Vagina (tissue), 2 donors: ENCODE results near the gene KRTAP10-3. TPM values are rescaled to one million over a fixed set of nuclear protein-coding genes. Genes with fewer than 3 reads are reported as not detected.

Experiments
- DNase-seq, 2 donors: peaks; one replicate each; pipeline ENCODE4 v3.0.0-alpha.2; 2017; ENCODE audit errors: extremely low spot score in 2 of 2
- H3K27ac ChIP-seq: fragments of 200-600 bp; sonication (generic); one replicate; pipeline ENCODE4 v1.5.1; 2019
- H3K27me3 ChIP-seq: fragments of 200-600 bp; sonication (generic); one replicate; pipeline ENCODE4 v1.5.1; 2019
- H3K36me3 ChIP-seq, 2 donors: fragments of 200-600 bp; sonication (generic); one replicate each; pipeline ENCODE4 v1.5.1; 2017 to 2019
- H3K4me1 ChIP-seq: fragments of 200-600 bp; sonication (generic); one replicate; pipeline ENCODE4 v1.5.1; 2019
- H3K4me3 ChIP-seq, 2 donors: fragments of 200-600 bp; sonication (generic); 1 replicate in 1 of 2; 2 replicates in 1 of 2; pipeline ENCODE4 v1.5.1; 2016 to 2019
- H3K9me3 ChIP-seq: fragments of 200-600 bp; sonication (generic); one replicate; pipeline ENCODE4 v1.5.1; 2019
- POLR2A ChIP-seq, 2 donors: fragments of 450-650 bp; IDR thresholded peaks; one replicate each; pipeline ENCODE4 v1.6.1; 2017; ENCODE audit warnings: antibody characterized with exemption in 2 of 2, mild to moderate bottlenecking in 2 of 2, moderate library complexity in 2 of 2
- POLR2AphosphoS5 ChIP-seq, 2 donors: sonication (generic); formaldehyde crosslinking; IDR thresholded peaks; one replicate each; pipeline ENCODE4 v1.9.0; 2017; ENCODE audit warnings: antibody characterized with exemption in 2 of 2, mild to moderate bottlenecking in 2 of 2, low read depth in 1 of 2; ENCODE audit not compliant: insufficient read depth in 1 of 2
- intact Hi-C: fragments of 100-400 bp; cut with DNase I; formaldehyde crosslinking; loops from one replicate; pipeline ENCODE4 v1.15.1; 2023
- total RNA-seq: library from RNA; depleted of rRNA; stranded (reverse); fragments of >200 nt; gene quantifications from one replicate; pipeline ENCODE4 v1.2.3, GENCODE V29; 2016
- TF ChIP-seq, protein P1 (sequence below), 3 experiments: fragments of 450-650 bp in 2 of 3; fragments of 200-600 bp in 1 of 3; sonication (generic) in 1 of 3; IDR thresholded peaks; one replicate each; pipeline ENCODE4 v1.5.1; 2017 to 2019; ENCODE audit warnings: antibody characterized with exemption in 3 of 3, mild to moderate bottlenecking in 2 of 3, moderate library complexity in 2 of 3

The KRTAP10-3 gene
- total RNA-seq, 1 donor from 2014 or later: not detected

DNA sequence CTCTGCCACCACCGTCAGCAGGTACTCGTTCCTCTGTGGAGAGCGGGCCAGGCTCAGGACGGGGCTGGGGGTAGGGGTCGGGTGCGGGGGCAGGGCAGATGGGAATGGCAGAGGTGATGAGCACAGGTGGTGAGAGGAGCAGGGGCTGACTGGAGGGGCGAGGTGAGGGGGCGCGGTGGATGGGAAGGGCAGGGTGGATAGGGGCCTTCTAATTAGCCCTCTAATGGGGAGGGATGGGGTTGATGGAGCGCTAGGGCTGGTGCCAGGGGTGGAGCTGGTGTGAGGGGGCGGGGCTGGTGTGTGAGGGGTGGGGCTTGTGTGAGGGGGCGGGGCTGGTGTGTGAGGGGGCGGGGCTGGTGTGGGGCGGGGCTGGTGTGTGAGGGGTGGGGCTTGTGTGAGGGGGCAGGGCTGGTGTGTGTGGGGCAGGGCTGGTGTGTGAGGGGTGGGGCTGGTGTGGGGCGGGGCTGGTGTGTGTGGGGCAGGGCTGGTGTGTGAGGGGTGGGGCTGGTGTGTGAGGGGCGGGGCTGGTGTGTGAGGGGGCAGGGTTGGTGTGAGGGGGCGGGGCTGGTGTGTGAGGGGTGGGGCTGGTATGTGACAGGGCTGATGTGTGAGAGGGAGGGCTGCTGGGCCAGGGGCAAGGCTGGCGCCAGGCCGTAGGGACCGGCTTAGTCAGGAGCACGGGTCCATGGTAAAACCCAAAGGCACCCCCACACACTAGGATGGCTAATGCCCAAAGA lies 24.5 kb downstream of the KRTAP10-3 start:
- H3K4me1 ChIP-seq: no peaks in the 10 kb centered on the region
- H3K27ac ChIP-seq: no peak overlapping the region
- H3K4me3 ChIP-seq: no peak overlapping the region
- intact Hi-C loops: no loop called here
- H3K27me3 ChIP-seq: no peaks in the 10 kb centered on the region
- DNase-seq: no peak
- TF ChIP-seq, protein P1, sequence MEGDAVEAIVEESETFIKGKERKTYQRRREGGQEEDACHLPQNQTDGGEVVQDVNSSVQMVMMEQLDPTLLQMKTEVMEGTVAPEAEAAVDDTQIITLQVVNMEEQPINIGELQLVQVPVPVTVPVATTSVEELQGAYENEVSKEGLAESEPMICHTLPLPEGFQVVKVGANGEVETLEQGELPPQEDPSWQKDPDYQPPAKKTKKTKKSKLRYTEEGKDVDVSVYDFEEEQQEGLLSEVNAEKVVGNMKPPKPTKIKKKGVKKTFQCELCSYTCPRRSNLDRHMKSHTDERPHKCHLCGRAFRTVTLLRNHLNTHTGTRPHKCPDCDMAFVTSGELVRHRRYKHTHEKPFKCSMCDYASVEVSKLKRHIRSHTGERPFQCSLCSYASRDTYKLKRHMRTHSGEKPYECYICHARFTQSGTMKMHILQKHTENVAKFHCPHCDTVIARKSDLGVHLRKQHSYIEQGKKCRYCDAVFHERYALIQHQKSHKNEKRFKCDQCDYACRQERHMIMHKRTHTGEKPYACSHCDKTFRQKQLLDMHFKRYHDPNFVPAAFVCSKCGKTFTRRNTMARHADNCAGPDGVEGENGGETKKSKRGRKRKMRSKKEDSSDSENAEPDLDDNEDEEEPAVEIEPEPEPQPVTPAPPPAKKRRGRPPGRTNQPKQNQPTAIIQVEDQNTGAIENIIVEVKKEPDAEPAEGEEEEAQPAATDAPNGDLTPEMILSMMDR (IDR thresholded peaks at IDR 0.05): no peak
- TF ChIP-seq POLR2A (IDR thresholded peaks at IDR 0.05): no peak
- no peak for TF ChIP-seq POLR2AphosphoS5 (IDR thresholded peaks at IDR 0.05; ENCODE audit: insufficient read depth in 1 of 2, low read depth in 1 of 2)
- H3K36me3 ChIP-seq: no peaks in the 10 kb centered on the region
- H3K9me3 ChIP-seq: no peaks in the 10 kb centered on the region

DNA sequence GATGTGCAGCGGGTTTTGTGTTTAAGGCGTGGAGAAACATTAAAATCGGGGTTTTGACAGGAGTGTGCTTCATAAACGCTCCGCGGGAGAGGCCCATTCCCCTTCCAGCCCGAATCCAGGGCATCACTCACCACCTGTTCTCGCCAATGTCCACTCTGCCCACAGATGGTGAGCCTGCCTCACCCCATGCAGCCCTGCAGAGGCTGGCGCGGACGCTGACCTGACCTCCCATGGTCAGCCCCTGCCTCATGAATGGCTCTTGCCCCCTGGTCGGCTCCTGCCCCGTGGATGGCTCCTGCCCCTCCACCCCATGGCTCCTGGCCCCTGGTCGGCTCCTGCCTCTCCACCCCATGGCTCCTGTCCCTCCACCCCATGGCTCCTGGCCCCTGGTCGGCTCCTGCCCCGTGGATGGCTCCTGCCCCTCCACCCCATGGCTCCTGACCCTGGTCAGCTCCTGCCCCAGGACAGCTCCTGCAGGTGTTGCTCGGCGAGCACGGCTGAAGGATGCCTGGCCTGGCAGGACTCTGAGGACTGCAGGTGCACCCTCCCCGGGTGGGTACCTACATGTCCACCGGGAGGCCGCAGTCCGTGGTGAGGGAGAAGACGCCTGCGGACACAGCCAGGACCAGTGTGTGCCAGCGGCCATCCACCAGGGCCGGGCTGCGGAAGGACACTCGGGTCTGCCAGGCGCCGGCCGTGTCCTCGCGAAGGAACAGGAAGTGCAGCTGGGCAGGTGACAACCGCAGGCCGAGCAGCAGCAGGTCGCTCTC lies 25.3 kb downstream of the KRTAP10-3 start:
- no peak for DNase-seq
- H3K4me1 ChIP-seq: no peaks in the 10 kb centered on the region
- H3K36me3 ChIP-seq: no peaks in the 10 kb centered on the region
- H3K4me3 ChIP-seq: no peak overlapping the region
- H3K27ac ChIP-seq: no peak overlapping the region
- TF ChIP-seq, protein P1 (IDR thresholded peaks at IDR 0.05): no peak
- TF ChIP-seq POLR2A (IDR thresholded peaks at IDR 0.05) (no peak), POLR2AphosphoS5 (IDR thresholded peaks at IDR 0.05; ENCODE audit: insufficient read depth in 1 of 2, low read depth in 1 of 2) (no peak)
- intact Hi-C loops: no loop called here
- H3K27me3 ChIP-seq: no peaks in the 10 kb centered on the region
- no peaks in the 10 kb centered on the region for H3K9me3 ChIP-seq

DNA sequence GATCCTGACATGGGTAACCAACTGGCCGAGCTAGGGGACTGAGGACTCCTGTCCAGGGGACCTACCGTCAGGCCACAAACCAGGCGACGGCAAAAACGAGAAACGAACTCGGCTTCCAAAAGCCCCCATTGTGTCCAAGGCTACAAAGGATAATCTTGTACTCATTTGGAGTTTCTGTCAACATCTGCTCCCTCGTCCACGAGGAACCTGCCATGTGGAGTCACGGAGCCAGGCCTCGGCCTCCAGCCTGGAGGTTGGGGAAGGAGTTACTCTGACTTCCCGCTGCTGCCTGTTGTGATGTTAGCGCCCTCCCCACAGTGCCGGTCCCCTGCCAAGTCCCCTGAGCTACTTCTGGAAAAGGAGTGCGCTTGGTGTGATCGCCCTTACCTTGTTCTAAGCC lies 25.9 kb downstream of the KRTAP10-3 start:
- no peak for DNase-seq
- intact Hi-C loops: no loop called here

DNA sequence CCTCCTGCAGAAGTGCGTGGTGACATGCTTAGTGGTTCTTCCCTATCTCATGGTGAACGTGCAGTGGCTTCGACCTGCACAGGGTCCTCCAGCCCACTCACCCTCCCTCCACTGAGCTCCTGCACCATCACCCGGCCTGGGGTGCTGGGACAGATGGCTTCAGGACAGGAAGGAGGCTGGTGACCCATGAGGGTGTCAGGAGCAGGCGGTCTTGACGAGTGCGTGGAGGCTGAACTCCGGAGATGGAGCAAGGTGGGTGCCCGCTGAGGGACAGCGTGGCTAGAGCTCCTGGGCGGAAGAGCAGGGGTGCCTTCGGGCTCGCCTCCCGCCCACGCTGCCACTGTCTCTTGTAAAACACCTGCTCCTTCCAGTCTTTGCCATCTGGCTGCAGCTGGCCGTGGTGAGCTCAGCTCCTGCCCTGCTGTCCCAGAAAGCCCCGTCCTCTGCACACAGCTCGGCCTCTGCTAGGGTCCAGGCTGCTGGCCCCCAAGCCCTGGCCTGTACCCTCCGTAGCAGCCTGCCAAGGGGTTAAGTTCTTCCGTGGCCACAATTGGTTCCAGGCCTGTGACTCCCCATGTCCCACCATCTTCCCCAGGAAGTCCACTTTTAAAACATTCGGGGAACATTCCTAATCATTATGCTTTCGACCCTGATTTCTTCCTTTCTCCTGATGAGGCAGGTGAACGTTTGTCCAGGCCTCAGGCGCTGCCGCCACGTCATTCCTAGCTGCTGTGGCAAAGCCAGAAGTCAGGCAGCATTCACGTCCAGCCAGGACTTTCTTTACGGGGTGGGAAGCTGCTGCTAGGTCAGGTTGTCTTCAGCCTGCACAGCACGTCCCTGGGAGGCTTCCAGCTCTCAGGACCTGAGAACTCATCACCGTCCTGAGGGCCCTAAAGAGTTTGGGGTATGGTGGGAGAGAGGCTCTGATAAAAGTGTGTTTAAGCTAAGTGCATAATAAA lies 26.7 kb downstream of the KRTAP10-3 start:
- H3K4me1 ChIP-seq: no peaks in the 10 kb centered on the region
- no peak overlapping the region for H3K27ac ChIP-seq
- no peak for DNase-seq
- no peaks in the 10 kb centered on the region for H3K9me3 ChIP-seq
- H3K36me3 ChIP-seq: no peaks in the 10 kb centered on the region
- intact Hi-C loops: no loop called here
- TF ChIP-seq, protein P1 (IDR thresholded peaks at IDR 0.05): no peak
- no peak for TF ChIP-seq POLR2A (IDR thresholded peaks at IDR 0.05)
- no peak for TF ChIP-seq POLR2AphosphoS5 (IDR thresholded peaks at IDR 0.05; ENCODE audit: insufficient read depth in 1 of 2, low read depth in 1 of 2)
- no peak overlapping the region for H3K4me3 ChIP-seq
- H3K27me3 ChIP-seq: no peaks in the 10 kb centered on the region

More for the DNA sequence above, 25.9 kb downstream of the KRTAP10-3 start:
- no peaks in the 10 kb centered on the region for H3K4me1 ChIP-seq
- no peaks in the 10 kb centered on the region for H3K27me3 ChIP-seq
- TF ChIP-seq POLR2A (IDR thresholded peaks at IDR 0.05) (no peak), POLR2AphosphoS5 (IDR thresholded peaks at IDR 0.05; ENCODE audit: insufficient read depth in 1 of 2, low read depth in 1 of 2) (no peak)
- TF ChIP-seq, protein P1 (IDR thresholded peaks at IDR 0.05): no peak
- no peaks in the 10 kb centered on the region for H3K36me3 ChIP-seq
- no peak overlapping the region for H3K4me3 ChIP-seq
- H3K9me3 ChIP-seq: no peaks in the 10 kb centered on the region
- no peak overlapping the region for H3K27ac ChIP-seq
